Smooth muscle cell (in vitro differentiated cells): Measurements from ENCODE around the gene BICRA. TPM values are rescaled to one million over a fixed set of nuclear protein-coding genes. Genes with fewer than 3 reads are reported as not detected.

Experiments
- DNase-seq: peaks from one replicate; lab custom pipeline; 2025; ENCODE audit not compliant: unreplicated experiment; lab: John Stamatoyannopoulos, UW
- H2AFZ ChIP-seq: fragments of 200-600 bp; sonication (generic); 2 replicates; pipeline ENCODE4 v1.6.0; 2016; ENCODE audit warnings: antibody characterized with exemption, low read depth, mild to moderate bottlenecking
- H3F3A ChIP-seq: fragments of 200-600 bp; sonication (generic); 2 replicates; pipeline ENCODE4 v1.6.0; 2017; ENCODE audit warnings: antibody characterized with exemption, low read depth
- H3K27ac ChIP-seq: fragments of 200-600 bp; sonication (generic); 2 replicates; pipeline ENCODE4 v1.5.1; 2016; ENCODE audit warnings: low read depth, mild to moderate bottlenecking
- H3K27me3 ChIP-seq: fragments of 200-600 bp; sonication (generic); 2 replicates; pipeline ENCODE4 v1.6.1; 2016; ENCODE audit warnings: low read depth, mild to moderate bottlenecking
- H3K36me3 ChIP-seq: fragments of 200-600 bp; sonication (generic); 2 replicates; pipeline ENCODE4 v1.5.1; 2016; ENCODE audit warnings: low read depth
- H3K4me1 ChIP-seq: fragments of 200-600 bp; sonication (generic); 2 replicates; pipeline ENCODE4 v1.5.1; 2016; ENCODE audit warnings: low read depth
- H3K4me2 ChIP-seq: fragments of 200-600 bp; sonication (generic); 2 replicates; pipeline ENCODE4 v1.6.0; 2016; ENCODE audit warnings: mild to moderate bottlenecking
- H3K4me3 ChIP-seq: fragments of 200-600 bp; sonication (generic); 2 replicates; pipeline ENCODE4 v1.5.1; 2016; ENCODE audit warnings: mild to moderate bottlenecking
- H3K79me2 ChIP-seq: fragments of 200-600 bp; sonication (generic); 2 replicates; pipeline ENCODE4 v1.6.0; 2016; ENCODE audit warnings: low read depth, mild to moderate bottlenecking
- H3K9ac ChIP-seq: fragments of 200-600 bp; sonication (generic); 2 replicates; pipeline ENCODE4 v1.6.0; 2016; ENCODE audit warnings: low read depth
- H3K9me3 ChIP-seq: fragments of 200-600 bp; sonication (generic); replicated peaks from 2 replicates; pipeline ENCODE4 v1.5.1; 2016; ENCODE audit warnings: low read depth
- H4K20me1 ChIP-seq: fragments of 200-600 bp; sonication (generic); 2 replicates; pipeline ENCODE4 v1.6.0; 2016; ENCODE audit warnings: low read depth
- CTCF ChIP-seq: fragments of 200-600 bp; sonication (generic); IDR thresholded peaks from 2 replicates; pipeline ENCODE4 v1.5.1; 2017; ENCODE audit warnings: borderline replicate concordance, mild to moderate bottlenecking, antibody characterized with exemption; ENCODE audit not compliant: insufficient read depth, poor library complexity, severe bottlenecking
- WGBS: methylation state at CpG from one replicate; pipeline ENCODE4 v1.1.7; 2016; ENCODE audit warnings: low lambda C conversion rate; 5-methylcytosine and 5-hydroxymethylcytosine counted together
- polyA plus RNA-seq: library from polyadenylated mRNA; unstranded; fragments of >200 nt; fragmentation: Nextera tagmentation; extraction: Ambion mirVana; gene quantifications from 2 replicates; pipeline ENCODE4 v1.2.1, GENCODE V29; 2016
- small RNA-seq: library from RNA; depleted of rRNA; stranded (forward); fragments of <200 nt; gene quantifications from one replicate; pipeline ENCODE3, GENCODE V24; 2014
- total RNA-seq: library from RNA; depleted of rRNA; stranded (reverse); fragments of >200 nt; gene quantifications from 2 replicates; pipeline ENCODE4 v1.2.3, GENCODE V29; 2014

Gene BICRA
- total and polyA plus RNA-seq, 2 experiments from 2014 or later: 3.6 to 10.0 TPM

GRCh38 chr19:47752440-47753211, 143.7 kb downstream of the BICRA start:
- no peak overlapping the region for H3K9ac ChIP-seq
- H3K27ac ChIP-seq: no peak overlapping the region
- no peaks in the 10 kb centered on the region for H3F3A ChIP-seq
- no peaks in the 10 kb centered on the region for H3K36me3 ChIP-seq
- TF ChIP-seq CTCF: no peak
- DNase-seq: no peak
- H2AFZ ChIP-seq: no peak overlapping the region
- peaks cover 16% of the 10 kb centered on the region for H3K79me2 ChIP-seq
- H3K4me3 ChIP-seq: no peak overlapping the region
- H3K27me3 ChIP-seq: no peaks in the 10 kb centered on the region
- no peak overlapping the region for H3K4me2 ChIP-seq
- peaks cover 48% of the 10 kb centered on the region for H4K20me1 ChIP-seq
- H3K4me1 ChIP-seq: no peaks in the 10 kb centered on the region
- H3K9me3 ChIP-seq: no peaks in the 10 kb centered on the region
- 98% methylated on average over 24 of the region's 27 CpGs for whole genome bisulfite sequencing

Small RNA genes lying within 50 kb of the gene (small RNA-seq; reads per million reads assigned to genes)
- not detected for gene RN7SL322P

Other genes with a start within 250 kb of the BICRA start
- 49.7 and 59.0 TPM in 2 replicates for gene MEIS3, start 189.6 kb upstream of the BICRA start, total RNA-seq
- 111 and 141 TPM in 2 replicates for gene MEIS3, start 189.6 kb upstream of the BICRA start, polyA plus RNA-seq
- 0.22 and 0.31 TPM in 2 replicates for gene SLC8A2, start 137.2 kb upstream of the BICRA start, total RNA-seq
- gene SLC8A2, start 137.2 kb upstream of the BICRA start, polyA plus RNA-seq: 0.50 and 0.62 TPM in 2 replicates
- 3.4 and 12.2 TPM in 2 replicates for gene KPTN, start 124.9 kb upstream of the BICRA start, total RNA-seq
- 10.6 and 15.5 TPM in 2 replicates for gene KPTN, start 124.9 kb upstream of the BICRA start, polyA plus RNA-seq
- gene NAPA, start 94.1 kb upstream of the BICRA start, total RNA-seq: 43.8 and 65.0 TPM in 2 replicates
- gene NAPA, start 94.1 kb upstream of the BICRA start, polyA plus RNA-seq: 78.7 and 85.1 TPM in 2 replicates
- not detected in 2 replicates for gene ZNF541, start 36.0 kb upstream of the BICRA start, total RNA-seq
- gene ZNF541, start 36.0 kb upstream of the BICRA start, polyA plus RNA-seq: not detected in 2 replicates
- gene EHD2, start 104.3 kb downstream of the BICRA start, total RNA-seq: 44.3 and 65.6 TPM in 2 replicates
- 200 TPM in 2 replicates for gene EHD2, start 104.3 kb downstream of the BICRA start, polyA plus RNA-seq
- gene NOP53, start 136.4 kb downstream of the BICRA start, total RNA-seq: 42.8 and 48.9 TPM in 2 replicates
- gene NOP53, start 136.4 kb downstream of the BICRA start, polyA plus RNA-seq: 74.5 and 95.2 TPM in 2 replicates
- 415 and 441 TPM in 2 replicates for gene SELENOW, start 169.6 kb downstream of the BICRA start, total RNA-seq
- 527 and 558 TPM in 2 replicates for gene SELENOW, start 169.6 kb downstream of the BICRA start, polyA plus RNA-seq
- gene TPRX1, start 195.4 kb downstream of the BICRA start, total RNA-seq: not detected in 2 replicates
- gene TPRX1, start 195.4 kb downstream of the BICRA start, polyA plus RNA-seq: not detected in 2 replicates
- not detected in 2 replicates for gene CRX, start 212.8 kb downstream of the BICRA start, total RNA-seq
- gene CRX, start 212.8 kb downstream of the BICRA start, polyA plus RNA-seq: not detected in 2 replicates